ENCODE measurements around the gene CTSF. TPM values are rescaled to one million over a fixed set of nuclear protein-coding genes. Genes with fewer than 3 reads are reported as not detected.

Gene CTSF
- total RNA-seq, 1 experiment from 2014 or later = 11.3 TPM

DNA sequence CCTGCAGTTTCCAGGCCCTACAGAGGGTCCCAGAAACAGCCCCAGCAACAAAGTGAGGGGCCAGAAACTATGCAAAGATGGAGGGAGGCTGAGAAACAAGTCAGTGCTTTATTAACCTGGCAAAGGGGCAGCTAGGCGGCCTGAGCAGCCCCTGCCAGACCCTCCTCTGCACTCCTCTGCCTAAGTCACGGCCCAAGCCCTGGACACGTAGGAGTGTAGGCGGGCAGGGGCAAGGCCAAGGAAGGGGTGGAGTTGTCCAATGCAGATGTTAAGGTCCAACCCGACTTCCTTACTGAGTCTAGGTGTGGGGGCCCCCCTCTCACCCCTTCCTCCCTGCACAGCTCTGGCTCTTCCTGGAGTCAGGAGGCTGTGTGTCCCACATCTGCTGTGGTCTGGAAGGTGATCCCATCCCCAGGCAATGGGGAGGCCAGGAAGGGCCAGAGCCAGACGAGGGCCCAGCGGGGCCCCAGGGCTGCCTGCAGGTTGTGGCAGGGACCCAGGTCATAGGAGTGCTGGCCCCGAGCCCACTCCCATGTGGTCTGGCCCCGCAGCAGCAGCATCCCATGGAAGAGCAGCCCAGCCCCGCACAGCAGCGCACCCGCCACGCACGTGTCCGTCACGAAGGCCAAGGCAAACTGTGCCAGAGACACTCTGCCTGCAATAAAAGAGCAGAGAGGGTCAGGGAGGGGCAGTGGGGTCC, 29.1 kb downstream of the CTSF start:
- DNase-seq (ENCODE audit: low spot score) = no peak

DNA sequence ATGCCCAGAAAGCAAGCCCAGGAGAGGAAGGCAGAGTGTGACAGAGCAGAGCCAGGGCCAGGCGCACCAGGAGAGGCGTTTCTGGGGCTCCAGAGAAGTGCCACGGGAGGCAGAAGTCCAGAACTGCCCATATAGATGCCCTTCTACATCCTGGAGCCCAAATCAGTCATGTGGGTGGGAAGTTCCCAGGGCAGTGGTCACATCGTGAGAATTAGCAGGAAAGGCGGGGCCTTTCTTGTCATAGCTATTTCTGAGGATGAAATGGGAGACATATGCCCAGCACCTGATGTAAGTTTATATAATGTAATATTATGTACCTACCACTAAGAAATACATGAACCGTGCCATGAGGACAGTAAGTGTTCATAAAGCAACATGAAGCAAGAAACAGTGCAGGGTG, 35.6 kb downstream of the CTSF start:
- DNase-seq (ENCODE audit: low spot score) = no peak

DNA sequence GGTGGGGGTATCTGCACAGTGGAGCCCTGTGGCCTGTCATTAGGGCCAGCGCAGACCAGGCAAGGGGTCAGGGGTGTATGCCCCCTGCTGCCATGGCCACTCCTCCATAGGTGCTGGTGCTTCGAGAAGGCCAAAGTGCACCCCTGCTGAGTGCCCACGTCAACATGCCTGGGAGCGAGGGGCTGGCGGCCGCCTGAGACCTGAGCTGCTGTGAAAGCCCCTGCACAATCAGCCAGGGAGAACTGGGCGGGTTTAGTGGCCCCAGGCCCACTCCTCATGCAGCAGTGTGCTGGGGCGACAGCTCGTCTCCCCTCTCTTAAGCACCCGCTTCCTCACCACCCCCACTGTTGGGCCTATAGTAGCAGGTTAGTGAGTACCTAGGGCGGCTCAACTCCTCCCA, 36.6 kb downstream of the CTSF start:
- DNase-seq (ENCODE audit: low spot score) = no peak

DNA sequence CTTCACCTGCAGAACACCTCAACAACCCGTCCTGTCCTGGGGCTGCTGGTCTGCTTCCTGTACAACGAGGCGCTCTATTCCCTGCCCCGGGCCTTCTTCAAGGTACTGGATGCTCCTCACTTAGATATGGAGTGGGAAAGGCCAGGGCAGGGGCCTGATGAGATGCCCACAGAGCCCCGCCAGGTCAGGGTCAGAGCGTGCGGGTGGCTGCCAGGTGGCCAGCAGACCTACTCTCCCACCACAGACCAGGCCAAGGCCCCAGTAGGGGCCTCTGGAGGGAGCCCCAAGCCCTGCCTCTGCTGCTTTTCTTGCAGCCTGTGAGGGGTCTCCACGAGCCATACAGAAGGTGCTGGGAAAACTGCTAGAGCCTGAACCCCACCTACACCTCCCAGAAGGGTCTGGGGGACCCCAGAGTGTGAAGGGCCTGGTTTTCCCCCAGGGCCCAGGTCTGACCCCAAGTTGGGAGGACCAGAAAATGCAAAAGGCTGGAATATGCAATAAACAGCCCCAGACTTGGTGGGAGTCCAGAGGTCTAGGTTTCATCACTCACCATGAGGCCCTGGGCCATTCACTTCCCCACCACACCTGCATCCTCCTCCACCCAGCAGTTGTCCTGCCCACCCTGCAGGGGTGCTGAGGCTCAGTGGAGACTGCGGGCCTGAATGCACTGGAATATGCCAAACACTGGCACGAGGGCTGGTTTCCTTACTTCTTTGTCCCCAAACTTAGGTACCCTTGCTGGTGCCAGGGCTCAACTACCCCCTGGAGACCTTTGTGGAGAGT, 37.3 kb downstream of the CTSF start:
- no peak for DNase-seq (ENCODE audit: low spot score)

DNA sequence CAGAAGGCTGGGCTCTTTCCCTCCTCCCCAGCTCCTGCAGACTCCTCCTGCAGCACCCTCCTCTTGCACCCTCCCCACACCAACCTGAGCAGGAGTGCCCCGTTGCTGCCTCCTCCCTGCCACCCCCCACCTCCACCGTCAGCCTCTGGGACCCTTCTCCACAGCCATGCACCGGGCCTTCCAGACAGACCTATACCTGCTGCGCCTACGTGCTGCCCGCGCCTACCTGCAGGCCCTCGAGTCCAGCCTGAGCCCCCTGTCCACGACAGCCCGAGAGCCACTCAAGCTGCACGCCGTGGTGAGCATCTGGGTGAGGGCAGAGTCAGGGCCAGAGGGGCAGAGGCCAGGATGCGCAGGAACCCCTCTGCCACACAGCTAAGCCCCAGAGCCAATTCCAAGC, 38.8 kb downstream of the CTSF start:
- DNase-seq (ENCODE audit: low spot score) = no peak

DNA sequence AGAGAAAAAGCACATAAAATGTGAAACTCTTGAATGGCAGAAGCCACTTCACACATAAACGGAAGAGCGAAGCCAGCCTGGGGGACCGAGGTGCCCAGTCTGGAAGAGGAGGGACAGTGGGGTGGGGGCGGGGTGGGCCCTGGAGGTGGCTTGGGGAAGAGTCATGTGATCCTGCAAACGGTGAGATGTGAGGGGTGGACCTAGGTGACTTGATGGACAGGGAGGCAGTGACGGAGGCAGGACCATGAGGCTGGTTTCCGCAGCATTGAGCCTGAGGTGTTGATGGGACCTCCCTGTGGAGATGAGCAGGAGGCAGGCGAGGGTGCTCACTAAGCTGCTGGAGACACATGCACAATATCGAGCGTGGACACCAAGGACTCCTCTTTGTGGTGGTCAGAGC, 39.3 kb downstream of the CTSF start:
- no peak for DNase-seq (ENCODE audit: low spot score)

DNA sequence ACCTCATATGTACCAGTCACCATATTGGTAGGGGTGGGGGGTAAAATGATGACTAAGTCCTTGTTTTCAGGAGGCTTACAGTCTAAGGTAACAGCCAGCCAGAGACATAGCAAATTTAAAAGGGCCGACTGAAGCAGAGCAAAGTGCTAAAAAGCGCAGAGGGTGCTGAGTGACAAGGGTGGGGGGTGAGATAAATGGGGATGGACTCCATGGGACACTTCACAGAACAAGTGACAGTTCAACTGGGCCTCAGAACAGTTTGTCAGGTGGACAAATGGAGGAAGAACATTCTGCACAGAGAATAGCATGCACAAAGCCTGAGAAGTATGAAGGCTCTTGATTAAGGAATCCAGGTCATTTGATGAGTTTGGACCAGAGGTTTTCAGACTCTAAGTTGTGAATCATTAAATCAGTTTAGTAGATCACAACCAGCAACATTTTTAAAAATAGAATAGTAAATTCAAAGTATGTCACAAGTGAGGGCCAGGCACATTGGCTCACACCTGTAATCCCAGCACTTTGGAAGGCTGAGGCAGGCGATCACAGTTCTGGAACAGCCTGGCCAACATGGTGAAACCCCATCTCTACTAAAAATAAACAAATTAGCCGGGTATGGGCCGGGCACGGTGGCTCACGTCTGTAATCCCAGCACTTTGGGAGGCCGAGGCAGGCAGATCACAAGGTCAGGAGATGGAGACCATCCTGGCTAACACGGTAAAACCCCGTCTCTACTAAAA, 43.9 kb downstream of the CTSF start:
- no peak for DNase-seq (ENCODE audit: low spot score)

DNA sequence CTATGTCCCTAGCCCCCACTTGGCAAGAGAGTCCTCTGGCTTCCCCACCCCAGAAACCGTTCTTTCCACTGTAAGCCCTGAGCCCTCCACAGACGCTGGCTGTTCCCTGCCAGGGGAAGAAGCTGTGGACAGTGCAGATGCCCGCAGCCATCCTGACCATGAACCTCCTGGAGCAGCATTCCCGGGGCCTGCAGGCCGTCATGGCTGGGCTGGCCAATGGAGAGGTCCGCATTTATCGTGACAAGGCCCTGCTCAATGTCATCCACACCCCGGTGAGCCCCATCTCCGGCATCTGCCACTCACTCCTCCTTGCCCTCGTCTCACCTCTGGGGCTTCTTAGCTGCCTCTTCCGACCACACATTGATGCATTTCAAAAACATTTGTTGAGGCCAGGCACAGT, 44.8 kb downstream of the CTSF start:
- no peak for DNase-seq (ENCODE audit: low spot score)

Other genes starting within 250 kb of the CTSF start
- 4.3 and 7.4 TPM in 2 replicates for gene RIN1, start 232.2 kb downstream of the CTSF start, total RNA-seq (2014; rRNA removed; shearing (Covaris generic))
- 88.2 and 107 TPM in 2 replicates for gene BRMS1, start 223.5 kb downstream of the CTSF start, total RNA-seq (2014; rRNA removed; shearing (Covaris generic))
- 24.5 and 25.2 TPM in 2 replicates for gene B4GAT1, start 221.0 kb downstream of the CTSF start, total RNA-seq (2014; rRNA removed; shearing (Covaris generic))
- gene SLC29A2, start 196.8 kb downstream of the CTSF start, total RNA-seq (2014; rRNA removed; shearing (Covaris generic)) = 0.39 and 0.62 TPM in 2 replicates
- not detected in 2 replicates for gene NPAS4, start 147.6 kb downstream of the CTSF start, total RNA-seq (2014; rRNA removed; shearing (Covaris generic))
- gene MRPL11, start 129.8 kb downstream of the CTSF start, total RNA-seq (2014; rRNA removed; shearing (Covaris generic)) = 71.8 and 77.7 TPM in 2 replicates
- 5.6 and 7.5 TPM in 2 replicates for gene PELI3, start 101.7 kb downstream of the CTSF start, total RNA-seq (2014; rRNA removed; shearing (Covaris generic))
- 61.4 and 66.7 TPM in 2 replicates for gene DPP3, start 88.2 kb downstream of the CTSF start, total RNA-seq (2014; rRNA removed; shearing (Covaris generic))
- 12.3 and 14.9 TPM in 2 replicates for gene BBS1, start 58.0 kb downstream of the CTSF start, total RNA-seq (2014; rRNA removed; shearing (Covaris generic))
- 7.0 and 19.3 TPM in 2 replicates for gene ZDHHC24, start 22.6 kb downstream of the CTSF start, total RNA-seq (2014; rRNA removed; shearing (Covaris generic))
- gene ACTN3, start 21.7 kb downstream of the CTSF start, total RNA-seq (2014; rRNA removed; shearing (Covaris generic)) = not detected in 2 replicates
- gene CCDC87, start 24.5 kb upstream of the CTSF start, total RNA-seq (2014; rRNA removed; shearing (Covaris generic)) = 0.04 and 0.56 TPM in 2 replicates
- 21.6 and 25.3 TPM in 2 replicates for gene CCS, start 24.6 kb upstream of the CTSF start, total RNA-seq (2014; rRNA removed; shearing (Covaris generic))
- 27.5 and 34.3 TPM in 2 replicates for gene RBM14, start 48.0 kb upstream of the CTSF start, total RNA-seq (2014; rRNA removed; shearing (Covaris generic))
- 159 and 164 TPM in 2 replicates for gene RBM4, start 70.1 kb upstream of the CTSF start, total RNA-seq (2014; rRNA removed; shearing (Covaris generic))
- 31.2 and 46.5 TPM in 2 replicates for gene RBM4B, start 109.3 kb upstream of the CTSF start, total RNA-seq (2014; rRNA removed; shearing (Covaris generic))
- 12.7 and 24.8 TPM in 2 replicates for gene SPTBN2, start 160.6 kb upstream of the CTSF start, total RNA-seq (2014; rRNA removed; shearing (Covaris generic))

Data from H4 (cell line).